NB4 (cell line): ENCODE results near the gene EVI2B.

Experiments
- DNase-seq: peaks from one replicate; pipeline ENCODE4 v3.0.0; 2010; ENCODE audit warnings: low read depth
- H3K4me3 ChIP-seq: one replicate; pipeline ENCODE4 v1.5.1; 2011; ENCODE audit warnings: mild to moderate bottlenecking, low read depth, low read length, moderate library complexity
- MYC ChIP-seq: IDR thresholded peaks from 2 replicates; pipeline ENCODE4 v1.6.1; 2011; ENCODE audit warnings: low read depth, low read length
- POLR2A ChIP-seq: IDR thresholded peaks from 2 replicates; pipeline ENCODE4 v1.6.1; 2011; ENCODE audit warnings: mild to moderate bottlenecking; ENCODE audit not compliant: insufficient read length; ENCODE audit errors: extremely low read depth
- TF ChIP-seq, protein P1 (sequence below): IDR thresholded peaks from one replicate; pipeline ENCODE4 v1.5.1; 2012; ENCODE audit warnings: low read depth, low read length
- TF ChIP-seq, protein P2 (sequence below): IDR thresholded peaks from 2 replicates; pipeline ENCODE4 v1.6.1; 2011; ENCODE audit warnings: low read depth, low read length

Gene EVI2B

DNA sequence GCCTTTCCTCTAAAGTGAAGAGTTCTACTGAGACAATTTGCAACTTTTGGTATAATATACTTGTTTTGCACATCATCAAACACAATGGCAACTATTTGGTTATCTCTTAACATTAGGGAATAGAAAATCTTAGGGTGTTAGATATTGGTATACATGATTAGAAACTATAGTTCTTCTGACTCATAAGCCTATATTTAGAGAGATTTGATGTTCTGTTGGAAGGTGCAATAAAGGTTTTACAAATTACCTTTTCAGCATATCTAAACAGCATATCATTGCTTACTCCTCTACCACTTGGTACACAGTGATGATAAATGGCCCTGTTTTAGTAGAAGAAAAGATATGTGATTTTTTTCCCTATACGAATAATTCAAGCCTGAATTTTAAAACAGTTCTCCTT, 6.2 kb downstream of the EVI2B start:
- TF ChIP-seq, protein P1, sequence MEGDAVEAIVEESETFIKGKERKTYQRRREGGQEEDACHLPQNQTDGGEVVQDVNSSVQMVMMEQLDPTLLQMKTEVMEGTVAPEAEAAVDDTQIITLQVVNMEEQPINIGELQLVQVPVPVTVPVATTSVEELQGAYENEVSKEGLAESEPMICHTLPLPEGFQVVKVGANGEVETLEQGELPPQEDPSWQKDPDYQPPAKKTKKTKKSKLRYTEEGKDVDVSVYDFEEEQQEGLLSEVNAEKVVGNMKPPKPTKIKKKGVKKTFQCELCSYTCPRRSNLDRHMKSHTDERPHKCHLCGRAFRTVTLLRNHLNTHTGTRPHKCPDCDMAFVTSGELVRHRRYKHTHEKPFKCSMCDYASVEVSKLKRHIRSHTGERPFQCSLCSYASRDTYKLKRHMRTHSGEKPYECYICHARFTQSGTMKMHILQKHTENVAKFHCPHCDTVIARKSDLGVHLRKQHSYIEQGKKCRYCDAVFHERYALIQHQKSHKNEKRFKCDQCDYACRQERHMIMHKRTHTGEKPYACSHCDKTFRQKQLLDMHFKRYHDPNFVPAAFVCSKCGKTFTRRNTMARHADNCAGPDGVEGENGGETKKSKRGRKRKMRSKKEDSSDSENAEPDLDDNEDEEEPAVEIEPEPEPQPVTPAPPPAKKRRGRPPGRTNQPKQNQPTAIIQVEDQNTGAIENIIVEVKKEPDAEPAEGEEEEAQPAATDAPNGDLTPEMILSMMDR: no peak
- TF ChIP-seq, protein P2, sequence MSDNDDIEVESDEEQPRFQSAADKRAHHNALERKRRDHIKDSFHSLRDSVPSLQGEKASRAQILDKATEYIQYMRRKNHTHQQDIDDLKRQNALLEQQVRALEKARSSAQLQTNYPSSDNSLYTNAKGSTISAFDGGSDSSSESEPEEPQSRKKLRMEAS: no peak
- TF ChIP-seq POLR2A (no peak), MYC (no peak)
- no peak for DNase-seq
- peak overlapping the region; percentile 7 for H3K4me3 ChIP-seq

DNA sequence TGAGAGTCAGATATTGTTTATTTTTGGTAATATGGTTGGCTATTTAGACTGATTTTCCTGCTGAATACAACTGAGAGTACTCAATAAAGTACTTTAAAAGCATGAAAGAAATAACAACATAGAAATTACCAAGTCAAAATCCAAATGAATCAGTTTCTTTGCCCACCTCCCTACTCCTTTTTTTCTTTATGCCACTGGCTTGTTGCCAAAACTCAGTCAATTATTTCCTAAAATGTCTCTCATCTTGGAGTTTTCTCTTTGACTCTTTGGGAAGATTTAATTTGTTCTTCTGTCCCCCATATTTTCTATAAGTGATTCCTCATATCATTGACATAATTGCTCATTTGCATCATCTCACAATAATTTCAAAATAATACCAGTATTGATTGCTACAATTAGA, 14.2 kb downstream of the EVI2B start:
- H3K4me3 ChIP-seq: no peak overlapping the region
- no peak for DNase-seq
- TF ChIP-seq, protein P1: no peak
- no peak for TF ChIP-seq MYC
- TF ChIP-seq, protein P2: no peak
- TF ChIP-seq POLR2A: no peak

DNA sequence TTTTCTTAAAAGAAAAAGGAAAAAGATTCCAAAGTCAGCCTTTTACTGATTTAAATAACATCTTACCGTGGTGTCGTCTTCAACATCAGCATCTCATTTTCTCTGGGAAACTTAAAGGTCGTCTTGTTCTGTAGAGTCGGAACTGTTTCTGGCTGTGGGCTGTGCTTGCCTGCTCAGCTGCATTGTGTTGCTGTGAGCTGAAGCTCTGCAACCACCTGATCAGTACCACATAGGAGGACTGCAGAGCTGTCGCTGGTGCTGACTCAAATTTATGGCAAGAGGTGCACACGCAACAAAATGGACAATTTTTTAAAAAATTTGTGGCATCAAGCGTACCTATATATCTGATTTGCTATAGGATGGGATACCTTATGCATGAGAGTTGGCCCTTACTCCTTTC, 16.8 kb downstream of the EVI2B start, which contains the start of gene OMG:
OMG (minus strand) TSS at position 150 of the 400 bp plus-strand sequence. CDS start 908 bp downstream, outside the sequence.
- DNase-seq: no peak

DNA sequence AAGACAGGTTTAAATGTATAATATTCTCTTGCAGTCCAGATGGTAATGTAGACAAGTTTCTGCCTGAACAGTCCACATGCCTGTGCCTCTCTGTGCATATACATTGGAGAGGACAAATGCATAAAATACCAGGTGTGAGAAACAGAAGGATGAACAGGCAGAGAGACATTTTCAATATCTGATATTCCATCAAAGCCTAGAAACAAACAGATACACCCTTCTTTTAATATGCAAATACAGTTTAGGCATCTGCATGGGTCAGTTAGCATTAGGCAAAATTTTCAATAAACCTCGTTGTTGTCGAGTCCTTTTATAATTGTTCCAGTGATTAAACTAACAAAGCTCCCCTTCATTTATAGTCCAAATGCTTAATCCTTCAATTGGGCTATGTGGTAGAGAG, 17.7 kb downstream of the EVI2B start:
- DNase-seq: no peak
- TF ChIP-seq POLR2A (no peak), MYC (no peak)
- TF ChIP-seq, protein P2: no peak
- TF ChIP-seq, protein P1: no peak
- H3K4me3 ChIP-seq: no peak overlapping the region

More for the DNA sequence above, 16.8 kb downstream of the EVI2B start, which contains the start of gene OMG:
- H3K4me3 ChIP-seq: no peak within 1 kb of the TSS
- TF ChIP-seq, protein P1: no peak
- TF ChIP-seq POLR2A (no peak), MYC (no peak)
- TF ChIP-seq, protein P2: no peak

DNA sequence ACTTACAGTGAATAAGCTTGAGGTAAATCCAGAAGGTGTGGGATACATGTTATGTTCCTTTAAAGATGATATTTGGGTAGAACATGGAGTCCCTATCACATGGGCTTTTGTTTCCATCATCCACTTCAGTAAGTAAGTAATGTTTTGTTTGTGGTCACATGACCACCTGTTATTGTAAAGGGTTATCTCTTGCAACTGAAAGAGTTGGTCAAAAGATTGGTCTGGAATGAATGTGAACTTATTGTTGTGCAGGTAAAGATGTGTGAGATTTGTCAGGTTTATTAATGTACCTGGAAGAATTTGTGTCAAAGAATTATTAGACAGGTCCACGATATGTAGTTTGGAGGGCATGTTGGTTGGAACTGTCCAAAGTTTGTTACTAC, 18.4 kb downstream of the EVI2B start:
- no peak overlapping the region for H3K4me3 ChIP-seq
- DNase-seq: no peak
- TF ChIP-seq, protein P1: no peak
- TF ChIP-seq MYC (no peak), POLR2A (no peak)
- TF ChIP-seq, protein P2: no peak
